ENCODE results near the gene GHSR. TPM values are rescaled to one million over a fixed set of nuclear protein-coding genes. Genes with fewer than 3 reads are reported as not detected.
A peak's percentile ranks its signal among the peaks of the same experiment; 100 is the strongest.

GHSR gene
- total RNA-seq, 1 experiment from 2014 or later = not detected

DNA sequence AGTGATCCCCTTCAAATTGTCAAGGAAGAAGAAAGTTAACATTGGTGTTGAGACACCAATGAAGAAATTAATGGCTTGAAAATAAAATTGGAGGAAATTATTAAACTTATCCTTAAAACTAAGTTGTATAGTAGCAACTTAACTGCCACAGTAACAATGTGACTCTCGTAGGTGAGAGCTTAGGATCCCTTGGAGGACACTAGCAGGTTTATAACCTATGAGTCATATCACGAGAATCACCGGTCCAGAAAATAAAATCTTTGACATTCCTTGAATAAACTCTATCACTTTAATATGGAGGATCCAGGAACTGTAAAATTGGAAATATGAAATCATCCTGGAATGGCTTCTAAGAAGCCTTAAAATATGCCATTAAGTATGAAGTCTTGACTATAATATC, 2.1 kb downstream of the GHSR start:
- TF ChIP-seq, protein P1, sequence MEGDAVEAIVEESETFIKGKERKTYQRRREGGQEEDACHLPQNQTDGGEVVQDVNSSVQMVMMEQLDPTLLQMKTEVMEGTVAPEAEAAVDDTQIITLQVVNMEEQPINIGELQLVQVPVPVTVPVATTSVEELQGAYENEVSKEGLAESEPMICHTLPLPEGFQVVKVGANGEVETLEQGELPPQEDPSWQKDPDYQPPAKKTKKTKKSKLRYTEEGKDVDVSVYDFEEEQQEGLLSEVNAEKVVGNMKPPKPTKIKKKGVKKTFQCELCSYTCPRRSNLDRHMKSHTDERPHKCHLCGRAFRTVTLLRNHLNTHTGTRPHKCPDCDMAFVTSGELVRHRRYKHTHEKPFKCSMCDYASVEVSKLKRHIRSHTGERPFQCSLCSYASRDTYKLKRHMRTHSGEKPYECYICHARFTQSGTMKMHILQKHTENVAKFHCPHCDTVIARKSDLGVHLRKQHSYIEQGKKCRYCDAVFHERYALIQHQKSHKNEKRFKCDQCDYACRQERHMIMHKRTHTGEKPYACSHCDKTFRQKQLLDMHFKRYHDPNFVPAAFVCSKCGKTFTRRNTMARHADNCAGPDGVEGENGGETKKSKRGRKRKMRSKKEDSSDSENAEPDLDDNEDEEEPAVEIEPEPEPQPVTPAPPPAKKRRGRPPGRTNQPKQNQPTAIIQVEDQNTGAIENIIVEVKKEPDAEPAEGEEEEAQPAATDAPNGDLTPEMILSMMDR (conservative IDR thresholded peaks at IDR 0.05; ENCODE audit: low read depth, low read length) = no peak
- TF ChIP-seq EZH2phosphoT487 (IDR thresholded peaks at IDR 0.05; ENCODE audit: borderline replicate concordance, low read length) (no peak), EZH2 (IDR thresholded peaks at IDR 0.05; ENCODE audit: low read length, unreplicated experiment) (no peak)
- Histone ChIP-seq H3K9ac (ENCODE audit: low read length) (no peak overlapping the region), H3K4me3 (ENCODE audit: low read length) (no peak overlapping the region), H3K27me3 (ENCODE audit: low read length) (no peaks in the 10 kb centered on the region; the same call in 1 of the 2 replicates), H3K4me2 (ENCODE audit: low read length) (no peak overlapping the region), H3K36me3 (ENCODE audit: low read depth, low read length) (no peaks in the 10 kb centered on the region), H3K4me1 (ENCODE audit: insufficient read depth, low read length) (peaks cover 10% of the 10 kb centered on the region), H3K79me2 (ENCODE audit: low read length) (no peaks in the 10 kb centered on the region), H3F3A (ENCODE audit: low read length, unreplicated experiment) (no peaks in the 10 kb centered on the region), H4K20me1 (ENCODE audit: low read length) (no peaks in the 10 kb centered on the region), H3K9me2 (replicated peaks; ENCODE audit: low read length) (no peaks in the 10 kb centered on the region), H3K27ac (ENCODE audit: low read length) (no peak overlapping the region), H3K9me3 (ENCODE audit: low read length) (no peaks in the 10 kb centered on the region), H2AFZ (ENCODE audit: low read length) (no peak overlapping the region)
- ATAC-seq (peak; percentile 97), DNase-seq (peak; percentile 60)
- intact Hi-C loops (cut with micrococcal nuclease) = no loop called here
- CTCF ChIA-PET = no interaction called here
- POLR2A ChIA-PET (ENCODE audit: unreplicated experiment) = no interaction called here
- no TSS peak for BruUV-seq (replicated peaks)

DNA sequence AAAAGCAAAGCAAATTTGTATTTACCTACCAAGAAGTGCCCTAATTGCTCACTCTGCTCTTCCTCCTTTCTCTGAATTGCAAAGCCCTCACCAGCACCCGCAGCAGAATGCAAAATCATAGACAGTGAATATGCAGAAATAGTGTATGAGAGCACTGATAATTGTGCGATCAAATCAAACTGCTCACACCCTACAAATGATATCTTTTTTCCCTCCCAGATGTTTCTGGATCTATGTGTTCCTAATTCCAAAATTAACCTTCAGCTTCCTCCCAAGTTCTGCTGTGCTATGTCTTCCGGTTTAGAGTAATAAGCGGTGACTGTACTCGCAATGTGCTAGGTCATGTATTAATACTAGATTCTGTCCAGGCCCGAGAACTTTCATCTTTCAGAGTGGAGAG, 3.4 kb downstream of the GHSR start:
- no peaks in the 10 kb centered on the region for H3K9me2 ChIP-seq (replicated peaks; ENCODE audit: low read length)
- POLR2A ChIA-PET (ENCODE audit: unreplicated experiment) = no interaction called here
- no TSS peak for BruUV-seq (replicated peaks)
- H3K4me2 ChIP-seq (ENCODE audit: low read length) = no peak overlapping the region
- ATAC-seq (no peak), DNase-seq (no peak)
- no peak overlapping the region for H3K27ac ChIP-seq (ENCODE audit: low read length)
- H3K79me2 ChIP-seq (ENCODE audit: low read length) = no peaks in the 10 kb centered on the region
- peaks cover 10% of the 10 kb centered on the region for H3K4me1 ChIP-seq (ENCODE audit: insufficient read depth, low read length)
- H3F3A ChIP-seq (ENCODE audit: low read length, unreplicated experiment) = no peaks in the 10 kb centered on the region
- no peak overlapping the region for H2AFZ ChIP-seq (ENCODE audit: low read length)
- no peaks in the 10 kb centered on the region for H4K20me1 ChIP-seq (ENCODE audit: low read length)
- H3K9me3 ChIP-seq (ENCODE audit: low read length) = no peaks in the 10 kb centered on the region
- H3K27me3 ChIP-seq (ENCODE audit: low read length) = no peaks in the 10 kb centered on the region; the same call in 1 of the 2 replicates
- CTCF ChIA-PET = no interaction called here
- no peak overlapping the region for H3K4me3 ChIP-seq (ENCODE audit: low read length)
- no peaks in the 10 kb centered on the region for H3K36me3 ChIP-seq (ENCODE audit: low read depth, low read length)
- TF ChIP-seq, protein P1 (conservative IDR thresholded peaks at IDR 0.05; ENCODE audit: low read depth, low read length) = no peak
- TF ChIP-seq EZH2phosphoT487 (IDR thresholded peaks at IDR 0.05; ENCODE audit: borderline replicate concordance, low read length) (no peak), EZH2 (IDR thresholded peaks at IDR 0.05; ENCODE audit: low read length, unreplicated experiment) (no peak)
- H3K9ac ChIP-seq (ENCODE audit: low read length) = no peak overlapping the region
- intact Hi-C loops (cut with micrococcal nuclease) = no loop called here

DNA sequence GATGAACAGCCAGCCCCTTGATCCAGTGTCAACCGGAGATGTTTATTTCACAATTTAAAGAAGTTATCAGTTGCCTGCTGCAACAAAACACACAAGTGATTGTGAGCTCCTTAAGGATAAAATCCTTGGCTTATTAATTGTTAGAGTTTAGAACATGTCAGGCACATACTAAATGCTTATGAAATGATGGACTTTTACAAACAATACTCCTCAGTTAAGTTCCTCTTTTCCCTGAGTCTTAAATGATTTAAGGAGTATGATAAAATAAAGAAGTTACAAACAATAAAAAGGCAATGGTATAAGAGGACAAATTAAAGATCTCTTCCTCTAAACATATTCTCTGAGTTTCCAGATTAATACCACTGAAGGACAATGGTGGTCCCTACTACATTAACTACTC, 5.7 kb downstream of the GHSR start:
- H3K9ac ChIP-seq (ENCODE audit: low read length) = no peak overlapping the region
- no peaks in the 10 kb centered on the region for H4K20me1 ChIP-seq (ENCODE audit: low read length)
- H3K27me3 ChIP-seq (ENCODE audit: low read length) = no peaks in the 10 kb centered on the region; the same call in 1 of the 2 replicates
- no peaks in the 10 kb centered on the region for H3K9me2 ChIP-seq (replicated peaks; ENCODE audit: low read length)
- H3K4me1 ChIP-seq (ENCODE audit: insufficient read depth, low read length) = peaks cover 10% of the 10 kb centered on the region
- H3K27ac ChIP-seq (ENCODE audit: low read length) = no peak overlapping the region
- no peak for ATAC-seq
- no peak for DNase-seq
- intact Hi-C loops (cut with micrococcal nuclease) = no loop called here
- no TSS peak for BruUV-seq (replicated peaks)
- H3K36me3 ChIP-seq (ENCODE audit: low read depth, low read length) = no peaks in the 10 kb centered on the region
- no peak overlapping the region for H3K4me2 ChIP-seq (ENCODE audit: low read length)
- POLR2A ChIA-PET (ENCODE audit: unreplicated experiment) = no interaction called here
- H2AFZ ChIP-seq (ENCODE audit: low read length) = no peak overlapping the region
- no peaks in the 10 kb centered on the region for H3F3A ChIP-seq (ENCODE audit: low read length, unreplicated experiment)
- TF ChIP-seq, protein P1 (conservative IDR thresholded peaks at IDR 0.05; ENCODE audit: low read depth, low read length) = no peak
- TF ChIP-seq EZH2 (IDR thresholded peaks at IDR 0.05; ENCODE audit: low read length, unreplicated experiment) = no peak
- no peak for TF ChIP-seq EZH2phosphoT487 (IDR thresholded peaks at IDR 0.05; ENCODE audit: borderline replicate concordance, low read length)
- no peaks in the 10 kb centered on the region for H3K79me2 ChIP-seq (ENCODE audit: low read length)
- no peaks in the 10 kb centered on the region for H3K9me3 ChIP-seq (ENCODE audit: low read length)
- CTCF ChIA-PET = no interaction called here
- no peak overlapping the region for H3K4me3 ChIP-seq (ENCODE audit: low read length)
